KMS-11 (cell line): ENCODE measurements around the gene PHETA2.

Experiments
- H2AFZ ChIP-seq: fragments of 200-600 bp; sonication (generic); 2 replicates; pipeline ENCODE4 v1.6.1; 2016; ENCODE audit warnings: antibody characterized with exemption, mixed run types, low read depth
- H3K27ac ChIP-seq: fragments of 200-600 bp; sonication (generic); 2 replicates; pipeline ENCODE4 v1.6.1; 2016; ENCODE audit warnings: mild to moderate bottlenecking, mixed run types
- H3K27me3 ChIP-seq: fragments of 200-600 bp; sonication (generic); 2 replicates; pipeline ENCODE4 v1.6.1; 2017; ENCODE audit warnings: mild to moderate bottlenecking, low read depth, mixed run types, moderate library complexity; ENCODE audit not compliant: insufficient read depth
- H3K36me3 ChIP-seq: fragments of 200-600 bp; sonication (generic); 2 replicates; pipeline ENCODE4 v1.6.1; 2017; ENCODE audit warnings: mild to moderate bottlenecking, mixed run types; ENCODE audit not compliant: insufficient read depth
- H3K4me1 ChIP-seq: fragments of 200-600 bp; sonication (generic); 2 replicates; pipeline ENCODE4 v1.6.1; 2016; ENCODE audit warnings: mild to moderate bottlenecking, low read depth, mixed run types; ENCODE audit not compliant: poor library complexity, severe bottlenecking
- H3K4me2 ChIP-seq: fragments of 200-600 bp; sonication (generic); 2 replicates; pipeline ENCODE4 v1.7.0; 2016; ENCODE audit warnings: mild to moderate bottlenecking, mixed run types
- H3K4me3 ChIP-seq: fragments of 200-600 bp; sonication (generic); IDR thresholded peaks from 2 replicates; pipeline ENCODE4 v1.6.1; 2017; ENCODE audit warnings: low read depth, low read length, mixed read lengths; ENCODE audit not compliant: insufficient read depth
- H3K79me2 ChIP-seq: fragments of 200-600 bp; sonication (generic); 2 replicates; pipeline ENCODE4 v1.6.1; 2016; ENCODE audit warnings: low read depth, mixed run types; ENCODE audit not compliant: insufficient read depth
- H3K9ac ChIP-seq: fragments of 200-600 bp; sonication (generic); 2 replicates; pipeline ENCODE4 v1.6.1; 2016; ENCODE audit warnings: mild to moderate bottlenecking, mixed run types
- H4K20me1 ChIP-seq: fragments of 200-600 bp; sonication (generic); 2 replicates; pipeline ENCODE4 v1.6.1; 2016; ENCODE audit warnings: mild to moderate bottlenecking, mixed run types; ENCODE audit not compliant: insufficient read depth
- CTCF ChIP-seq: fragments of 200-600 bp; sonication (generic); conservative IDR thresholded peaks from 2 replicates; pipeline ENCODE4 v1.6.1; 2017; ENCODE audit warnings: low read depth, mild to moderate bottlenecking, antibody characterized with exemption, low read length, moderate library complexity, mixed read lengths

Gene PHETA2

GRCh38 chr22:42074846-42075676, 1.0 kb downstream of the PHETA2 start:
- no peak overlapping the region for H3K27ac ChIP-seq
- H3K9ac ChIP-seq = no peak overlapping the region
- H4K20me1 ChIP-seq = no peaks in the 10 kb centered on the region
- no peak overlapping the region for H3K4me3 ChIP-seq
- H3K4me2 ChIP-seq = no peak overlapping the region
- peaks cover 8% of the 10 kb centered on the region for H3K4me1 ChIP-seq
- H2AFZ ChIP-seq = no peak overlapping the region
- H3K79me2 ChIP-seq = peaks cover under 1% of the 10 kb centered on the region; the same call in 1 of the 2 replicates
- no peak for TF ChIP-seq CTCF
- H3K27me3 ChIP-seq = no peaks in the 10 kb centered on the region
- no peaks in the 10 kb centered on the region for H3K36me3 ChIP-seq

- Histone ChIP-seq H3K27me3 (no peaks in the 10 kb centered on the region), H3K27ac (no peak overlapping the region), H4K20me1 (no peaks in the 10 kb centered on the region), H3K4me2 (no peak overlapping the region), H3K79me2 (peaks cover 11% of the 10 kb centered on the region; the same call in 1 of the 2 replicates), H3K36me3 (no peaks in the 10 kb centered on the region), H3K9ac (no peak overlapping the region), H3K4me1 (peaks cover under 1% of the 10 kb centered on the region), H2AFZ (no peak overlapping the region), H3K4me3 (no peak overlapping the region)
- TF ChIP-seq CTCF = no peak
Observed at GRCh38 chr22:42076764-42077485, 2.9 kb downstream of the PHETA2 start.

- H2AFZ ChIP-seq = no peak overlapping the region
- H3K9ac ChIP-seq = no peak overlapping the region
- H3K79me2 ChIP-seq = peaks cover 11% of the 10 kb centered on the region; the same call in 1 of the 2 replicates
- TF ChIP-seq CTCF = no peak
- no peaks in the 10 kb centered on the region for H3K36me3 ChIP-seq
- no peak overlapping the region for H3K27ac ChIP-seq
- H4K20me1 ChIP-seq = no peaks in the 10 kb centered on the region
- H3K4me1 ChIP-seq = no peaks in the 10 kb centered on the region
- no peak overlapping the region for H3K4me3 ChIP-seq
- no peaks in the 10 kb centered on the region for H3K27me3 ChIP-seq
- H3K4me2 ChIP-seq = no peak overlapping the region
Observed at GRCh38 chr22:42077486-42078125, 3.6 kb downstream of the PHETA2 start.

GRCh38 chr22:42078469-42079318, 4.6 kb downstream of the PHETA2 start:
- Histone ChIP-seq H3K4me2 (peak overlapping the region; percentile 78), H3K4me3 (no peak overlapping the region), H3K79me2 (peaks cover 11% of the 10 kb centered on the region; the same call in 1 of the 2 replicates), H3K27me3 (no peaks in the 10 kb centered on the region), H3K4me1 (no peaks in the 10 kb centered on the region), H2AFZ (peak overlapping the region; percentile 96), H3K27ac (peak overlapping the region; percentile 94), H3K9ac (peak overlapping the region; percentile 98), H3K36me3 (no peaks in the 10 kb centered on the region), H4K20me1 (no peaks in the 10 kb centered on the region)
- TF ChIP-seq CTCF = no peak
